GM19455 (cell line): ENCODE results near the gene FAM83D.

Experiments
- ATAC-seq: cut with Tn5 transposase; IDR thresholded peaks from one replicate; pipeline ENCODE4 v1.9.1; 2021; ENCODE audit not compliant: unreplicated experiment

The FAM83D gene, protein sequence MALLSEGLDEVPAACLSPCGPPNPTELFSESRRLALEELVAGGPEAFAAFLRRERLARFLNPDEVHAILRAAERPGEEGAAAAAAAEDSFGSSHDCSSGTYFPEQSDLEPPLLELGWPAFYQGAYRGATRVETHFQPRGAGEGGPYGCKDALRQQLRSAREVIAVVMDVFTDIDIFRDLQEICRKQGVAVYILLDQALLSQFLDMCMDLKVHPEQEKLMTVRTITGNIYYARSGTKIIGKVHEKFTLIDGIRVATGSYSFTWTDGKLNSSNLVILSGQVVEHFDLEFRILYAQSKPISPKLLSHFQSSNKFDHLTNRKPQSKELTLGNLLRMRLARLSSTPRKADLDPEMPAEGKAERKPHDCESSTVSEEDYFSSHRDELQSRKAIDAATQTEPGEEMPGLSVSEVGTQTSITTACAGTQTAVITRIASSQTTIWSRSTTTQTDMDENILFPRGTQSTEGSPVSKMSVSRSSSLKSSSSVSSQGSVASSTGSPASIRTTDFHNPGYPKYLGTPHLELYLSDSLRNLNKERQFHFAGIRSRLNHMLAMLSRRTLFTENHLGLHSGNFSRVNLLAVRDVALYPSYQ

GRCh38 chr20:38926142-38926933, at the start of gene FAM83D:
Gene FAM83D (plus strand): TSS chr20:38926417. CDS start chr20:38926443, 26 bp downstream.
- peak; percentile 90 for ATAC-seq

DNA sequence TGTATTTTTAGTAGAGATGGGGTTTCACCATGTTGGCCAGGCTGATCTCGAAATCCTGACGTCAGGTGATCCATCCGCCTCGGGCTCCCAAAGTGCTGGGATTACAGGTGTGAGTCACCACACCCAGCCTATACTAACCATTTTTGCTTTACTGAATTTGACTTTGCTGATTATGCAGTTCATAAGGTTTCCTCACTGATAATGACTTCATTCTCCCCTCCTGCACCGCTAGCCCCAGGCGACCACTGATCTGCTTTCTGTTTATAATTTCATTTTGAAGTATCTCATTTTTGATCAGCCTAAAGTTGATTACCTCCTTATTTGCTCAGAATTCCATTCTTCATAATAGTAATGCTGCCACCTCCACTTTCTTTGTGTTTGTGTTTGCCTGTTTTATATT, 48.7 kb upstream of the FAM83D start:
- no peak for ATAC-seq

DNA sequence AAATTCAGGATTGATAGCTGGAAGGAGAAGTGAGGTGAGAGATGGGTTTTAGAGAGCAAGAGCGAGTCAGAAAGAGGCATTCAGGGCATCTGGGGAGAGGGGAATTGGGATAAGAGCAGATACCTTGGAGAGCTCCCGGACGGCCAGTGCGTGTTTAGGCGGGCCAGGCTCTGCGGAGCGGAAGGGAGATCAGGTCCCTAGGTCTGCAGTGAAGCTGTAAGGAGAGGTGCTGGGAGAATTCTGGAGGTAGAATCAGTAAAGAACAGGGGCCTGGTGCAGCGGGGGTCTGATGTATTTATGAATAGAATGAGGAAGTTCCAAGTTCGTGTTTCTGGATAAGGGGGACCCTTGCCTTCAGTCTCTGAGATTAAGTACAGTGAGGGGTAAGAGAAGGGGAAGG, 47.4 kb upstream of the FAM83D start:
- ATAC-seq, result no peak

- ATAC-seq, result no peak
These were observed 45.1 kb upstream of the FAM83D start for GRCh38 chr20:38880952-38881735.

GRCh38 chr20:38881806-38882440, 44.3 kb upstream of the FAM83D start:
- ATAC-seq, result no peak

GRCh38 chr20:38882600-38882999, 43.6 kb upstream of the FAM83D start:
- no peak for ATAC-seq

DNA sequence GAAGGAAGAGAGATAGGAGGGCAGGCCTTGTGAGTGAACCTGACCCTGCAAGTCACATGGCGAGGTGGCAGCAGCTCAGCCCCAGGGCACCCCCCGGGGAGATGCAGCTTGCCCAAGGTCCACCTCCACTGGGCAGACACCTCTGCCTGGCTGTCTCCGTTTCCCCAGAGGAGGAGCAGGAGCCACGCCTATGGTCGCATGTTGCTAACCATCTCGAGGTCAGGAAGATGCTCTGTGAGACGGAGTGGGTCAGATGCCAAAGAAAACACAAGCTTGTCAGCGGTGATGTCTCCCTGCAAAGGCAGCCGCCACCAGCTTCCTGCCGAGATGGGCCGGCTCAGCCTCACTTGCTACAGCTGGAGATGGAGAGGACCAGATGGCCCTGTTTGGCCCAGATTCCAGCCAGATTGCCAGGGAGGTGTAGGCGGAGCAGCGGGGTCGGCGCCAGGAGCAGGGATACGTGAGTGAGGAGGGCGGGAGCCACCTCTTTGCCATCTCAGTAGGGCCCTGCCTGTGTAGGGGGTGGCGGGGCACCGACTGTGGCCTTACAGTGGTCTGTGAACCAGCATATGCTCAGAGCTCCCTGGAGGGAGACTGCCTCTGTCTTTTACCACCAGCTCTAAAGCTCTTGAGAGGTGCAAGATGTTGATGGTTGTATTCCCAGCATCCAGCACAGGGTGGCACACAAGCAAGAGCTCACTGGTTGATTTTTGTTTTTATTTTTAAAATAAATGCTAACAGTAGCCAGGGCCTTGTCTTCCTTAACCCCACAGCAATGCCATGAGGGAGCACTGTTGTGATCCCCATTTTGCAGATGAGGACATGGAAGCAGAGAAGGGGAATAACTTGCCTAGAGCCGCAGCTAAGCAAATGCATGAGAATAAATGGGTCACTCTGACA, 42.9 kb upstream of the FAM83D start:
- ATAC-seq, result no peak

DNA sequence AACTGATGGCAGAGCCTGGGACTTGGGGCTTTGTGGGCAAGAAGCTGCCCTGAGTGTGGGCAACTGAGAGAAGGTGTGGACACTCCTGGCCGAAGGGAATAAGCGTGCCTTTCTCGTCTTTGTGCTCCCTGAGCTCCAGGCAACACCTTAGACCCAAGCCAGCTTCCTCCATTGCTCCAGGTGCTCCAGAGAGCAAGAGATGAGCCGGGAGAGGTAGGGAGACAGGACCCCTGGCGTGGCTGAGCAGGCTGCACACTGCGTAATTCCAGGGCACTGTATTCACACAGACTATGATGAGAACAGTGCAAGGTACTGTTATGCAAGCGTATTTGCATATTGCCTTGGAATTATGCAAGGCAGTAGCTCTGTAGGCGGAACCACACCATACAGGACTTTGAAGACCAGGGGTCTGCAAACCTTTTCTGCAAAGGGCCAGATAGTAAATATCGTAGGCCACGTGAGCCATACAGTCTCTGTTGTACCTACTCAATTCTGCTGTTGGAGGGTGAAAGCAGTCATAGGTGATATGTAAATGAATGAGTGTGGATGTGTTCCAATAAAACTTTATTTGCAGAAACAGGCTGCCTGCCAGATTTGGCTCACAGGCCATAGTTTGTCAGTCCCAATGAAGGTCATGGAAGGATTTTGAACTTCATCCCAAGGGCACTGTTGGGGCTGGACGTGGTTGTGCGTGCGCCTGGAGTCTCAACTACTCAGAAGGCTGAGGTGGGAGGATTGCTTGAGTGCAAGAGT, 42.1 kb upstream of the FAM83D start:
- ATAC-seq, result no peak

DNA sequence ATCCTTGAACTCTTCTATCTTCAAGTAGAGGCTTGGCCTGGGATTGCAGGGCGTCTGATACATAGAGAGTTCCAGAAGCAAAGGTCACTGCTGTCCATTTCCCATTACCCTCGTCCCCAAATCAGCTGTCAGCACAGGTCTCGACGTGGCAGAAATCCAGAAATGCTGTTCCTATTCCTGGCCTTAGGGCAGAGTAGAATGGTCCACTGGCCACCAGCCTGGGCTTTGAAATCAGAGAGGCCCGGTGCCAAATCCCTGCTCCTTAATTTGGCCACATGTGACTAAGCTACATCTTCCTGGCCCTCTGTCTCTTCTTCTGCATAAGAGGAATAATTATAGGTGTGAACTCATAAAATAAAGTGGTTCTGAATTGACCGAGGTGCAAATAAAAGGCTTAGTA, 40.9 kb upstream of the FAM83D start:
- ATAC-seq, result no peak

DNA sequence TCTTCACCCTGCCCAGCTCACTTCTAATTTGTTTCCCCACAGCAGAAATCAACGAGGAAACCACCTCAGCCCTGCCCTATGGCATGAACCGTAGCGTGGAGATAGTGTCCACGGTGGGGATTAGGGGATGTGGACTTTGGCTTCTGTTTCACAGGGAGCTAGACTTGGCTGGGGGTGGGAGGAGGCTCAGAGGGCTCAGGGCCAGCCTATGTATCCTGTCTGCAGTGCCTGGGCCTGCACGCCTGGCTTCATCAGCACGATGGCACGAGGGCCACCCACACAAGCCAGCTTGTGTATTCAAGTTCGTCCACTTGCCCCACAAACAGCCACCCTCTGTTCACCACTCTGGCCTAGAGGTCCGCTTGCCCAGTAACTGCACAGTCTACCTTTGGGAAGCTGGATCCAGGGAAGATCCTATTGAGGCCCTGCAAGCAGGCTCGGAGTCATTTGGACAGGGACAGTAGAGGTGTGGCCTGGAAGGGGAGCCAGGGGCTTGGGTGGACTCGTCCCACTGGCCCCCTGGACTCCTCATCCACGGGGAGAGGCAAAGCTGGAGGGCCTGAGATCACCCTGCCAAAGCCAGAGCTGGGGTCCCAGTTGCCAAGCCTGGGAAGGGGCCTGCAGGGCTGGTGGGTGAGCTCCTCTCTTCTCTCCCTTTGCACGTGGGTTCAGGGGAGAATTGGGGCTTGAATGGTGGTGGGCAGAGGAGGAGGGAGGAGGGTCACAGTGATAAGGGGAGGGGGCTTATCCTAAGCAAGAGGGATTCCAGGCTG, 38.0 kb upstream of the FAM83D start:
- no peak for ATAC-seq

GRCh38 chr20:38889050-38889449, 37.2 kb upstream of the FAM83D start:
- no peak for ATAC-seq

- no peak for ATAC-seq
These were observed 36.3 kb upstream of the FAM83D start for GRCh38 chr20:38889792-38890496.

DNA sequence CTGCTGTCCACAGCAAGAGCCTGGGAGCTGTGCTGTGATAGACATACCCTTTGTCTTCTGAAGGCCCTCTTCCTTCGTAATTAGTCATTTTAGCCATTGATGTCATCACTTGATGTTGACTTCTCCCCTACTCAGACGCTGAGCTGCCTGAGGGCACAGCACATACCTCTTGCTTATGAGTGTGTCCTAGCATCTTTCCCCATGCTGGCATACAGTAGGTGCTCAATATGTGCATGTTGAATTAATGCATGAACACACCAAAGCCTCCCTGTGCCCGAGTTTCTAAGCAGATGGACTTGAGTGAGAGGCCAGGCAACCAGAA, 35.8 kb upstream of the FAM83D start:
- no peak for ATAC-seq

GRCh38 chr20:38892091-38892981, 33.9 kb upstream of the FAM83D start:
- ATAC-seq, result no peak

DNA sequence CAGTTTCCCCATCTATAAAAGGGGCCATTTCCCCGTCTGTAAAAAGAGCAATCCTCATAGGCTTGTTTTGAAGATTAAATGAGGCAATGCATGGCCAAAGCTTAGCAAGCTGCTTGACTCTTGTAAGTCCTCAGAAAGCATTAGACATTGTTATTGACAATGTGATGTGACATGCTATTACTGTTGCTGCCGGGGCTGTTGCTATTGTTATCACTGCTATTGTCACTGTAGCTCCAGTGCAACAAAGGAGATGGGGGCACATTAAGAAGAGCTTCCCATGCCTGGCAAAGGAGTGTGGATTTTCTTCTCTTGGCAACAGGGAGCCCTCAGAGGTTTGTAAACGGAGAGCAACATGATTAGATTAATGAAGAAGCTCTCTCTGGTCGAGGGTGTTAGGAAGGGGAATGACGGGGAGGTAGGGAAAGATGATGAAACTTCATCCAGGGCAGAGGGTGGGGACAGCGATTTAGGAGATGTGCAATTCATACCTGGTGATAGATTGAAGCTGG, 33.1 kb upstream of the FAM83D start:
- no peak for ATAC-seq

GRCh38 chr20:38893565-38894090, 32.6 kb upstream of the FAM83D start:
- ATAC-seq, result no peak
